Fibroblast of peridontal ligament (primary cell): ENCODE results near the gene SELENON.

Source experiments
- DNase-seq: peaks from one replicate; pipeline ENCODE4 v3.0.0-alpha.2; 2010; ENCODE audit errors: extremely low read depth

Gene SELENON

GRCh38 chr1:25863486-25864262, 63.7 kb downstream of the SELENON start:
- DNase-seq: no peak

GRCh38 chr1:25864434-25864833, 64.4 kb downstream of the SELENON start:
- no peak for DNase-seq

DNA sequence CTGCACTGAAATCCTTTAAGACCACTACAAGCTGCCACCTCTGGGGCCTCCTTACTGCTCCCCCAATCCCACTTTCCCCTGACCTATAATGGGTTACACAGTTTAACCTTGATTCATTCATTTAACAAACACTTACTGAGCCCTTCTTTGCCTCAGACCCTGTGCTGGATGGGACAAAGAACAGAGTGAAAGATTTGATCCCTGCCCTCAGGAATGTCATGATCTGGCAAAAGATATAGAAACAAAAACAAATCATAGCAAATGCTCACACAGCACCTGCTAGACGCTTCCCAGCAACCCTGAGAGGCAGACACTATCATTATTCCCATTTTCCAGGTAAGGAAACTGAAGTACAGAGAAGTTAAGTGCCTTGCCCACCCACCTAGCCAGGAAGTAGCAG, 66.3 kb downstream of the SELENON start:
- no peak for DNase-seq

DNA sequence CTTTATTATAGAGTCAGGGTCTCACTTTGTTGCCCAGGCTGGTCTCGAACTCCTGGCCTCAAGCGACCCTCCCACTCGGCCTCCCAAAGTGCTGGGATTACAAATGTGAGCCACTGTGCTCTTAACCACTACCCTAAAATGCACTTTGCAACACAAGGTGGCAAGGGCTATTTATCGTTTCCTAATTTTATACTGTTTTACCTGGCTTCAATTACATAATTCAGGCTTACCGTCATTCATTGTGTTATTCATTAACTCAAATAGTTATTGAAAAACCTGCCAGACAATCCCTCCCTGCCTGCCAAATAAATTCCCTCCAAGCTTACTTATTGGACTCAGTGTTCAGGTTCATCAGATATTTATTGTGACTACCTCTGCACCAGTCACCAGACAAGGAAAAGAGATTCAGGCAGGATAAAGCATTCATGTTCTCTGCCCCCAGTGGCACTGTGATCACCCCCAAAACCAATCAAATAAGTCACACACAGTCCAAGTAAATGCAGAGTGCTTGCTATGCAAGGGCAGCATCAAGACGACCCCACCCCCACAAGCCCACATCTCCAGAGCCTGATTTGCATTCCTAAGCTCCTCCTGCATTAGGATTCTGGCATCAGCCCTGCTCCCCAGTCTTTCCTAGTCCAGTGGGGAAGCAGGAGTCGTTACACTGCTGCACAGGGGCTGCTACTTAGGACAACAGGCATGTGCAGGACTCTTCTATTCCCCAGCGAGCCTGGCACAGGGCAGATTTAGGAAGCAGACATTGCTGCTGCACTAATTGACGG, 67.4 kb downstream of the SELENON start:
- no peak for DNase-seq
